Measurements from ENCODE around the gene NRL.

Gene NRL

DNA sequence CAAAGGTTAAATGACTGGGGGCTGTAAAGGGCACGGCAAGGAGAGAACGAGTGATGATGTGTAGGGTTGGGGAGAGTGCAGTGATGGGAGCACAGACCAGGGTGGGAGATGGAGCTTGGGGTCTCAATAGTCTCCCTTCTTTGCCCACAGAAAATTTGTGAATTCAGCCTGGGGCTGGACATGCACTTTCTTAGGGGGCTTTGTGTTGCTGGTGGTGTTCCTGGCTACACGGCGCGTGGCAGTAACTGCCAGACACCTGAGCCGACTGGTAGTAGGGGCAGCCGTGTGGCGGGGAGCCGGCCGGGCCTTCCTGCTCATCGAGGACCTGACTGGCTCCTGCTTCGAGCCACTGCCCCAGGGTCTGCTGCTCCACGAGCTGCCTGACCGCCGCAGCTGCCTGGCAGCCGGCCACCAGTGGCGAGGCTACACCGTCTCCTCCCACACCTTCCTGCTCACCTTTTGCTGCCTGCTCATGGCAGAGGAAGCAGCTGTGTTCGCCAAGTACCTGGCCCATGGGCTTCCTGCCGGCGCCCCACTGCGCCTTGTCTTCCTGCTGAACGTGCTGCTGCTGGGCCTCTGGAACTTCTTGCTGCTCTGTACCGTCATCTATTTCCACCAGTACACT is 17.4 kb upstream of the NRL start:
- Histone ChIP-seq H3K9me3 (no peaks in the 10 kb centered on the region), H3K27ac (no peak overlapping the region), H3K4me1 (ENCODE audit: control insufficient read depth in 1 of 2, insufficient read depth in 1 of 2, low read depth in 1 of 2, low read length in 1 of 2) (peaks cover 16 to 18% of the 10 kb centered on the region in 2 experiments), H3K36me3 (peaks cover 15% of the 10 kb centered on the region), H3K4me3 (ENCODE audit: low read depth in 1 of 2, low read length in 1 of 2) (no peak overlapping the region), H3K27me3 (no peaks in the 10 kb centered on the region)
- TF ChIP-seq, protein P1, sequence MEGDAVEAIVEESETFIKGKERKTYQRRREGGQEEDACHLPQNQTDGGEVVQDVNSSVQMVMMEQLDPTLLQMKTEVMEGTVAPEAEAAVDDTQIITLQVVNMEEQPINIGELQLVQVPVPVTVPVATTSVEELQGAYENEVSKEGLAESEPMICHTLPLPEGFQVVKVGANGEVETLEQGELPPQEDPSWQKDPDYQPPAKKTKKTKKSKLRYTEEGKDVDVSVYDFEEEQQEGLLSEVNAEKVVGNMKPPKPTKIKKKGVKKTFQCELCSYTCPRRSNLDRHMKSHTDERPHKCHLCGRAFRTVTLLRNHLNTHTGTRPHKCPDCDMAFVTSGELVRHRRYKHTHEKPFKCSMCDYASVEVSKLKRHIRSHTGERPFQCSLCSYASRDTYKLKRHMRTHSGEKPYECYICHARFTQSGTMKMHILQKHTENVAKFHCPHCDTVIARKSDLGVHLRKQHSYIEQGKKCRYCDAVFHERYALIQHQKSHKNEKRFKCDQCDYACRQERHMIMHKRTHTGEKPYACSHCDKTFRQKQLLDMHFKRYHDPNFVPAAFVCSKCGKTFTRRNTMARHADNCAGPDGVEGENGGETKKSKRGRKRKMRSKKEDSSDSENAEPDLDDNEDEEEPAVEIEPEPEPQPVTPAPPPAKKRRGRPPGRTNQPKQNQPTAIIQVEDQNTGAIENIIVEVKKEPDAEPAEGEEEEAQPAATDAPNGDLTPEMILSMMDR (IDR thresholded peaks at IDR 0.05): no peak

DNA sequence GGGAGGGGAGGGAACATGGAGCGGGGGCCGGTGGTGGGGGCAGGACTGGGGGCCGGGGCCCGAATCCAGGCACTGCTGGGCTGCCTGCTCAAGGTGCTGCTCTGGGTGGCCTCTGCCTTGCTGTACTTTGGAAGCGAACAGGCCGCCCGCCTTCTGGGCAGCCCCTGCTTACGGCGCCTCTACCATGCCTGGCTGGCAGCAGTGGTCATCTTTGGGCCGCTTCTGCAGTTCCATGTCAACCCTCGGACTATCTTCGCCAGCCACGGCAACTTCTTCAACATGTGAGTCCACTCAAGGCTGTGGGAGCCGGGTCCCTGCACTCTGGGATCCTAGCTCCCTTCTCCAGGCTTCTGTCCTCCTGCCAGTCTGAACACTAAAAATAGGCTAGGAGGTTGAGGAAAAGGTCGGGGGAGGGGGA is 16.8 kb upstream of the NRL start:
- H3K9me3 ChIP-seq: no peaks in the 10 kb centered on the region
- H3K4me1 ChIP-seq (ENCODE audit: control insufficient read depth in 1 of 2, insufficient read depth in 1 of 2, low read depth in 1 of 2, low read length in 1 of 2): peaks cover 9 to 12% of the 10 kb centered on the region in 2 experiments
- TF ChIP-seq, protein P1 (IDR thresholded peaks at IDR 0.05): no peak
- H3K4me3 ChIP-seq (ENCODE audit: low read depth in 1 of 2, low read length in 1 of 2): no peak overlapping the region
- H3K36me3 ChIP-seq: peaks cover 14% of the 10 kb centered on the region
- H3K27ac ChIP-seq: no peak overlapping the region
- H3K27me3 ChIP-seq: no peaks in the 10 kb centered on the region

DNA sequence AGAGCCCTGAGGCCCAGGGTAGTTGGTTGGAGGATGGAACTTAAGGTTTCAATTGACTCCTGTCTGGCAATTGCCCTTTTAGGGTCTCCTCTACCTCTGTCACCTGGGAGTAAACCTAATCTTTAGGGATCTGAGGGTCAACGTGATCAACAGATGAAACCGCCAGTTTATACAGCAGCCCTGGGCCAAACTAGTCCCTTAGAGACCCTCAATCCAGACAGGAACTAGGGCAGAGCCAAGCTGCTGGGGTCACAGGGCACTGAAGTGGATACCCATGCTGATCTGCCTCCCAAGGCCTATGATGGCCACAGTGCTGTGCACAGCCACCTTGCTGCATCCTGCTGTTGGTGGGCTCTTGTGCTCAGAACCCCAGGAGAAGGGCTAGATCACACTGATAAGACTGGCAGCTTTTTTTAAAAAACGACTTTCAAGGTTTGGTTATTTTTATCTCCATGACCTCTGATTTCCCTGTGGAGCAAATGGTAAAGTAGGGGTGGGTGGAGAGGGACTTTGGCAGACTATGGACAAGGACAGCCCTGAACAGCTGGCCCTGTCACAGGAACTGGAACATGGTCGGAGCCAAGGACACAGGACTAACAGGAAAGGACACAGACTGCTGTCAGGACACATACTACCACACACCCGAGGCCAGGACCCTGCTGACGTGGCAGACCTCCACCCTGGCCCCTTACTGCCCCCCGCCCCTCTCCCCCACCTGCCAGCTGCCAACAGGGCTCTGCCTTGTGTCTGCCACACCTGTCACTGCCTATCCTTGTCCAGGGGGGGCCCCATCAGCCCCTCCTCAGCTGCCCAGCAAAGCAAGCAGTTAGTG is 16.2 kb upstream of the NRL start:
- Histone ChIP-seq H3K4me1 (ENCODE audit: control insufficient read depth in 1 of 2, insufficient read depth in 1 of 2, low read depth in 1 of 2, low read length in 1 of 2) (peaks cover 7 to 8% of the 10 kb centered on the region in 2 experiments), H3K4me3 (ENCODE audit: low read depth in 1 of 2, low read length in 1 of 2) (no peak overlapping the region)
- TF ChIP-seq, protein P1 (IDR thresholded peaks at IDR 0.05): no peak

DNA sequence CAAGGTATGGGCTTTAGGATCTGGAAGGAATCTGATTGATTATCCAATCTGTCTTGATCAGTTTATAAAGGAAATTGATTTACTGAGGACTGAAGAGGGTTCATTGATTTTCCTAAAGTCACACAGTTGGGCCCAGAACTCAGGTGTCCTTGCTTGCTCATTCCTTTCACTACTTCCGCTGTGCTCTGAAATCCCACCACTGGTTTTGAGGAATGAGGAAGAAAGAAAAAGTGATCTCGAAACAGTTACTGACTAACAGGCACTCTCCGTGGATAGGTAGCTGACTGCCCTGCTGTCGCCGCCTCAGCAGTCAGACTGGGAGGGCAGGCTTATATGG is 15.6 kb upstream of the NRL start, which contains the start of gene FITM1:
TSS of gene FITM1 (plus strand) at position 280 of the 337 bp plus-strand sequence. CDS start 905 bp downstream, outside the sequence.
- no peaks in the 10 kb centered on the region for H3K9me3 ChIP-seq
- TF ChIP-seq, protein P1 (IDR thresholded peaks at IDR 0.05): no peak
- no peak within 1 kb of the TSS for H3K27ac ChIP-seq
- H3K4me1 ChIP-seq (ENCODE audit: control insufficient read depth in 1 of 2, insufficient read depth in 1 of 2, low read depth in 1 of 2, low read length in 1 of 2): peaks cover 3% of the 10 kb centered on the region in 2 experiments
- H3K4me3 ChIP-seq (ENCODE audit: low read depth in 1 of 2, low read length in 1 of 2): no peak within 1 kb of the TSS
- H3K27me3 ChIP-seq: no peaks in the 10 kb centered on the region
- peaks cover 22% of the 10 kb centered on the region for H3K36me3 ChIP-seq

More for the DNA sequence above, 16.2 kb upstream of the NRL start:
- no peaks in the 10 kb centered on the region for H3K27me3 ChIP-seq
- H3K36me3 ChIP-seq: peaks cover 16% of the 10 kb centered on the region
- H3K27ac ChIP-seq: no peak overlapping the region
- H3K9me3 ChIP-seq: no peaks in the 10 kb centered on the region

DNA sequence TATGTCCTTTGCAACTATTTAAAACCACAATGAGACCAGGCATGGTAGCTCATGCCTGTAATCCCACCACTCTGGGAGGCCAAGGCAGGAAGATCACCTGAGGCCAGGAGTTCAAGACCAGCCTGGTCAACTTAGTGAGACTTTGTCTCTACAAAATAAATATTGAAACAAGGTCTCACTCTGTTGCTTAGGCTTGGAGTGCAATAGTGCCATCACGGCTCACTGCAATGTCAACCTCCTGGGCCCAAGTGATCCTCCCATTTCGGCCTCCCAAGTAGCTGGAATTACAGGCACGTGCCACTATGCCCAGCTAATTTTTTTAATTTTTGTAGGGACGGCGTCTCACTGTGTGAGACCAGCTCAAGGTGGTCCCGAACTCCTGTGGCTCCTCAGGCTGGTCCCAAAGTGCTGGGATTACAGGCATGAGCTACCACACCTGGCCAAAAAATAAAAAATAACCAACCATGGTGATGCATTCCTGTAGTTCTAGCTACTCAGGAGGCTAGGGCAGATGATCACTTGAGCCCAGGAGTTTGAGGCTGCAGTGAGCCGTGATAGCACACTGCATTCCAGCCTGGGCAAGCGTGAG is 14.8 kb upstream of the NRL start:
- Histone ChIP-seq H3K4me1 (ENCODE audit: control insufficient read depth in 1 of 2, insufficient read depth in 1 of 2, low read depth in 1 of 2, low read length in 1 of 2) (no peaks in the 10 kb centered on the region), H3K4me3 (ENCODE audit: low read depth in 1 of 2, low read length in 1 of 2) (no peak overlapping the region), H3K36me3 (peaks cover 30% of the 10 kb centered on the region), H3K9me3 (no peaks in the 10 kb centered on the region), H3K27me3 (no peaks in the 10 kb centered on the region), H3K27ac (no peak overlapping the region)
- TF ChIP-seq, protein P1 (IDR thresholded peaks at IDR 0.05): no peak
